K562 (cell line): ENCODE measurements around the gene NEK1. TPM values are rescaled to one million over a fixed set of nuclear protein-coding genes. Genes with fewer than 3 reads are reported as not detected.

ENCODE experiments used
- E4F1 ChIP-seq: fragments of 250-450 bp; sonication (Bioruptor Pico); IDR thresholded peaks from 2 replicates; pipeline ENCODE4 v1.5.0; 2021; ENCODE audit warnings: mild to moderate bottlenecking, borderline replicate concordance
- GATAD2A ChIP-seq: fragments of 450-650 bp; IDR thresholded peaks from 2 replicates; pipeline ENCODE4 v1.6.1; 2017
- GATAD2B ChIP-seq: fragments of 450-650 bp; IDR thresholded peaks from 2 replicates; pipeline ENCODE4 v1.6.1; 2017; ENCODE audit warnings: mild to moderate bottlenecking, borderline replicate concordance
- LEF1 ChIP-seq: fragments of 450-650 bp; IDR thresholded peaks from 2 replicates; pipeline ENCODE4 v1.6.1; 2016; ENCODE audit warnings: mild to moderate bottlenecking
- MAFF ChIP-seq: IDR thresholded peaks from 2 replicates; pipeline ENCODE4 v1.6.1; 2012; ENCODE audit warnings: low read length, improper control_type of control experiment
- MTA3 ChIP-seq: fragments of 450-650 bp; formaldehyde crosslinking; IDR thresholded peaks from 2 replicates; pipeline ENCODE4 v1.6.1; 2017; ENCODE audit warnings: mild to moderate bottlenecking, borderline replicate concordance
- MYC ChIP-seq, 2 experiments: fragments of 250-450 bp in 1 of 2; sonication (Bioruptor Pico) in 1 of 2; IDR thresholded peaks; 2 replicates each; pipeline versions ENCODE4 v1.5.1 to v1.6.1; 2012 to 2021; ENCODE audit warnings: low read depth in 2 of 2, borderline replicate concordance in 1 of 2, improper control_type of control experiment in 1 of 2, low read length in 1 of 2, mild to moderate bottlenecking in 1 of 2, moderate library complexity in 1 of 2
- NCOR1 ChIP-seq: fragments of 450-650 bp; IDR thresholded peaks from 2 replicates; pipeline ENCODE4 v1.6.1; 2016; ENCODE audit warnings: mild to moderate bottlenecking, moderate library complexity
- NFIX ChIP-seq: fragments of 250-450 bp; sonication (Bioruptor Pico); IDR thresholded peaks from 2 replicates; pipeline ENCODE4 v1.4.0; 2020; ENCODE audit warnings: low read depth, mild to moderate bottlenecking, moderate library complexity
- NKRF ChIP-seq: fragments of 450-650 bp; IDR thresholded peaks from 2 replicates; pipeline ENCODE4 v1.6.1; 2016; ENCODE audit warnings: borderline replicate concordance
- NR4A1 ChIP-seq, 2 experiments: fragments of 250-450 bp in 1 of 2; fragments of 450-650 bp in 1 of 2; sonication (Bioruptor Pico) in 1 of 2; IDR thresholded peaks; 2 replicates each; pipeline versions ENCODE4 v1.4.0 to v1.6.1; 2016 to 2020; ENCODE audit warnings: mild to moderate bottlenecking in 2 of 2, missing compliant biosample characterization in 1 of 2, missing genetic modification characterization in 1 of 2, moderate library complexity in 1 of 2
- PHB ChIP-seq: fragments of 250-450 bp; sonication (Bioruptor Pico); IDR thresholded peaks from 2 replicates; pipeline ENCODE4 v1.5.0; 2021
- PHF21A ChIP-seq: fragments of 450-650 bp; IDR thresholded peaks from 2 replicates; pipeline ENCODE4 v1.6.1; 2017; ENCODE audit warnings: low read depth, borderline replicate concordance
- RHOXF2B ChIP-seq: fragments of 250-450 bp; sonication (Bioruptor Pico); conservative IDR thresholded peaks from 2 replicates; pipeline ENCODE4 v1.5.1; 2021
- SAFB2 ChIP-seq: fragments of 200-400 bp; formaldehyde crosslinking; IDR thresholded peaks from 2 replicates; pipeline ENCODE4 v1.6.1; 2018; ENCODE audit warnings: borderline replicate concordance, low read length, low read depth, moderate library complexity; ENCODE audit not compliant: severe bottlenecking
- SMAD4 ChIP-seq: fragments of 250-450 bp; sonication (Bioruptor Pico); conservative IDR thresholded peaks from 2 replicates; pipeline ENCODE4 v1.8.0; 2021; ENCODE audit warnings: inconsistent platforms, mild to moderate bottlenecking, moderate library complexity
- STAT6 ChIP-seq: sonication (generic); formaldehyde crosslinking; IDR thresholded peaks from 2 replicates; pipeline ENCODE4 v1.8.1; 2023; ENCODE audit warnings: mild to moderate bottlenecking, missing genetic modification reagents
- ZBTB7A ChIP-seq: IDR thresholded peaks from 2 replicates; pipeline ENCODE4 v1.6.1; 2011; ENCODE audit warnings: low read depth, mild to moderate bottlenecking, low read length, moderate library complexity, borderline replicate concordance; ENCODE audit not compliant: control insufficient read depth
- ZNF239 ChIP-seq: fragments of 250-450 bp; sonication (Bioruptor Pico); IDR thresholded peaks from 2 replicates; pipeline ENCODE4 v1.4.0; 2020; ENCODE audit warnings: mild to moderate bottlenecking
- ZNF436 ChIP-seq: fragments of 250-450, 450-650 bp; sonication (Bioruptor Pico); formaldehyde crosslinking; IDR thresholded peaks from 2 replicates; pipeline ENCODE4 v1.7.0; 2020; ENCODE audit warnings: mild to moderate bottlenecking
- ZSCAN29 ChIP-seq: fragments of 450-650 bp; IDR thresholded peaks from 2 replicates; pipeline ENCODE4 v1.6.1; 2017
- polyA plus RNA-seq, 8 experiments: library from polyadenylated mRNA; depleted of rRNA in 4 of 8; stranded (reverse) in 5 of 8; unstranded in 3 of 8; fragments of >200 nt; fragmentation: Nextera tagmentation in 2 of 8; fragmentation: Illumina TruSeq in 1 of 8; extraction: Ambion mirVana in 2 of 8; extraction: Trizol in 1 of 8; gene quantifications; 2 replicates each; pipeline versions ENCODE4 v1.2.1 to v1.2.3, GENCODE V29; 2011 to 2014; ENCODE audit warnings: inconsistent platforms in 1 of 8, missing spikeins in 1 of 8
- total RNA-seq, 7 experiments: library from RNA; depleted of rRNA in 6 of 7; stranded (reverse); fragments of >200 nt in 6 of 7; fragmentation: Illumina TruSeq in 2 of 7; extraction: Trizol in 2 of 7; gene quantifications; 2 replicates each; pipeline versions ENCODE4 v1.2.1 to v1.2.3, GENCODE V29; 2011 to 2021; ENCODE audit warnings: low replicate concordance in 1 of 7

Gene NEK1
- total and polyA plus RNA-seq, 9 of the 15 experiments (the other 6 are each of a cell fraction or from before 2014, with no cell fraction given), result 6.2 to 15.7 (median 10.3) TPM

- TF ChIP-seq E4F1 (CRISPR knock-in tag) (no peak), MYC (IDR thresholded peaks at IDR 0.05; ENCODE audit: low read depth, low read length) (peak; percentile 77), MYC (CRISPR knock-in tag; IDR thresholded peaks at IDR 0.05; ENCODE audit: borderline replicate concordance, low read depth) (peak; percentile 66; the same call in 1 of the 2 replicates), ZBTB7A (peak; percentile 23; the same call in 1 of the 2 replicates), PHF21A (no peak), ZNF436 (CRISPR knock-in tag) (no peak), ZSCAN29 (peak; percentile 90), NCOR1 (no peak), LEF1 (no peak), NKRF (peak; percentile 92), ZNF239 (CRISPR knock-in tag) (no peak), STAT6 (CRISPR knock-in tag) (no peak), SMAD4 (CRISPR knock-in tag) (no peak; the same call in 1 of the 2 replicates), GATAD2B (no peak), GATAD2A (no peak), NR4A1 (CRISPR knock-in tag; IDR thresholded peaks at IDR 0.05) (no peak), NR4A1 (tag; IDR thresholded peaks at IDR 0.05) (no peak), MAFF (no peak), MTA3 (no peak), NFIX (CRISPR knock-in tag) (no peak), SAFB2 (no peak), RHOXF2B (CRISPR knock-in tag) (no peak), PHB (no peak)
Measured at GRCh38 chr4:169611991-169612870, at the start of gene NEK1 (continued).
